ENCODE measurements around the gene ADARB1.

ADARB1 gene

DNA sequence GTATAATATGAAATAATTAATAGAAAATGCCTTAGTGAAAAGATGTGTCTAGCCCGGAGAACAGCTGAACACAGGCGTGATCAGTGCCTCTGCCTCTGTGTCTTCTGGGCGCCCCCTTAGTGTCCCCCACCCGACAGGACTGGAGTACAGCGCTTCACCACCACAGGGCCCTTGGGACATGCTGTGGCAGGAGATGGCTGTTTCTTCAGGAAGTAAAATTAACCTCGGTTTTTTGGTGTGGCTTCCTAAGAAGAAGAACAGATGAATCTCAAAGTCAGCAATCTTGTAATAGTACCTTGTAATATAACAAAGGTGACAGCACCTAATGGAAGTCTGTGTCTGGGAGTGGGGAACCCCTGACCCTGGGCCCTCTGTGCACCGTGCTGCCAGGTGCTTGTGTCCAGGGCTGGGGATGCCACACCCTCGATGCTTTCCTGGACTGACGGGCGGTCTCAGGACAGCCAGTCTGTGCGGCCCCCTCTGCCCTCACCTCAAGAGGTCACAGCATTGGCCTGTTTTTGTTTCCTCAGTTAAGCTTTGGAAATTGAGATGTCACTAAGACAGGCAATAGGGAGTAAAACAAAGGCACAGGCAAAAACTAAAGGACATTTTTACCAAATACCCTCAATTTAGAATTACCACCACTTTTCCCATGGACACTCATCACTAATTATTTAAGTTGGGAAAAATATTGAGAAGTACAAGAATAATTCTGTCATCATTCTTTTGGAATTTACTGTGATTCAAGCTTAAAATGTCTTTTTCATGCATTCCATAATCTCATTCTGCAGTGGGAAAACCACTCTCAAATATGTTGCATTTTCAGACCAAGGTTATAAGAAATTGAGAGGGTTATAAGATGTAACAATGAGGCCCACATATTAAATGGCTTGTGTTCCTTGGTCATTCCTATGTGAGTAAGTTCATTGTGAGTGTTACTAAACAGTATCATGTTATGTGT is 79.3 kb downstream of the ADARB1 start:
- 93 to 97% methylated on average over 10 to 11 of the region's 11 CpGs for WGBS, 2 experiments (ENCODE audit: insufficient coverage in 2 of 2)
- Histone ChIP-seq H3K27ac (ENCODE audit: low read depth, low read length, severe bottlenecking) (no peak overlapping the region), H3K9me3 (ENCODE audit: control insufficient read depth, low read length) (no peaks in the 10 kb centered on the region), H3K4me3 (ENCODE audit: extremely low read depth, insufficient read depth, low read length, poor library complexity, severe bottlenecking) (no peak overlapping the region), H3K36me3 (ENCODE audit: control insufficient read depth, insufficient read depth, low read length) (peaks cover 8% of the 10 kb centered on the region), H3K4me1 (ENCODE audit: control insufficient read depth, insufficient read depth, low read length, poor library complexity, severe bottlenecking) (peaks cover 9% of the 10 kb centered on the region)

DNA sequence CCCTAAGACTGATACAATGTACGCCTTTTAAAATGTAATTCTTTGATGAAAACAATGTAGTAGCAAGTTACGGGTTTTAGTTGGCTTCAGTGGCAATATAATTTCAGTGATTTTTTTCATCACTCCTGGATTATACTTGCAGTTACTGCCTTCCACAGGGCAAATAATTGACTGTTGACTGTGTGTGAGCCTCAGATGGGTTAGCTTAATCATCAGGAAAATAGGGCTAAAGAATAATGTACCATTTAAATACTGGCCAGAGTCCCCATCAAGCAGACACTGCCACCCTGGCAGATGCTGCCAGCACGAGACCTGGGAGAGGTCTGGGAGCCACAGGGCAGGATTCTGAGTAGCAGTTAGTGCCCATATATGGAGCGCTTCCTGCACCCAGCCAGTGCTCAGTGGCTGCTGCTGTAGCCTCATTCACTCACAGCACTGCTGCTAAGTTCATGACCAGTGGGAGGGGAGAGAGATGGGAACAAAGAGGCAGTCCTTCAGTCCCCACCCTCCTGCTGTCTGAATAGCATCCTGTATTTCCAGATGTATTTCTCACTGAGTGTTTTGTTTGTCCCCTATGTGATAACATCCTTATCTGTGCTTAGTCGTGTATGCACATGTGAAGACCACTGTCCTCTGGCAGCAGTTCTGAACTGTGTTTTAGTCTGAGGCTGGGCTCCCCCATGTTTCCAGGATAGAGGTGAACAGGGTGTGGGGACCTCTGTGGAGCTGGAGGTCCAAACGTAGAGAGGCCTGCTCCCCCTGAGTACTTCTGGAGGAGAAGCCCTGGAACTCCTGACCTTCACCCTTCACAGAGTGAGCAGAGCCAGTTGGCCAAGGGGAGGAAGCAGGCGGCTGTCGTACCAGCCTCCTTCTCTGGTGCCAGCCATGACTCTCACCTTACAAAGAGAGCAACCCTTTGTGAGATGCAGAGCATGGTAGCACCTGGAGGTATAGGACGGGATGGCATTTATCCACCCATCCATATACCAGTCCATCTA is 80.4 kb downstream of the ADARB1 start:
- WGBS, 2 experiments (ENCODE audit: insufficient coverage in 2 of 2) = 78 to 84% methylated on average over 4 to 5 of the region's 9 CpGs
- no peak overlapping the region for H3K27ac ChIP-seq (ENCODE audit: low read depth, low read length, severe bottlenecking)
- H3K36me3 ChIP-seq (ENCODE audit: control insufficient read depth, insufficient read depth, low read length) = peaks cover 2% of the 10 kb centered on the region
- no peaks in the 10 kb centered on the region for H3K9me3 ChIP-seq (ENCODE audit: control insufficient read depth, low read length)
- peaks cover 9% of the 10 kb centered on the region for H3K4me1 ChIP-seq (ENCODE audit: control insufficient read depth, insufficient read depth, low read length, poor library complexity, severe bottlenecking)
- H3K4me3 ChIP-seq (ENCODE audit: extremely low read depth, insufficient read depth, low read length, poor library complexity, severe bottlenecking) = no peak overlapping the region

DNA sequence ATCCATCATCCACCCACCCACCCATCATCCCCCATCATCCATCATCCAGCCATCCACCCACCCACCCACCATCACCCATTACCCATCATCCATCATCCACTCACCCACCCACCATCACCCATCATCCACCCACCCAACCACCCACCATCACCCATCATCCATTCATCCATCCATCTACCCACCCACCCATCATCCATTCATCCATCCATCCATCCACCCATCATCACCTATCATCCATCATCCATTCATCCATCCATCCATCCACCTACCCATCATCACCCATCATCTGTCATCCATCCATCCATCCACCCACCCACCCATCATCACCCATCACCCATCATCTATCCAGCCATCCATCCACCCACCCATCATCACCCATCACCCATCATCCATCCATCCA is 81.5 kb downstream of the ADARB1 start:
- H3K4me1 ChIP-seq (ENCODE audit: control insufficient read depth, insufficient read depth, low read length, poor library complexity, severe bottlenecking) = peaks cover 9% of the 10 kb centered on the region
- H3K36me3 ChIP-seq (ENCODE audit: control insufficient read depth, insufficient read depth, low read length) = peaks cover 2% of the 10 kb centered on the region
- H3K9me3 ChIP-seq (ENCODE audit: control insufficient read depth, low read length) = no peaks in the 10 kb centered on the region
- H3K4me3 ChIP-seq (ENCODE audit: extremely low read depth, insufficient read depth, low read length, poor library complexity, severe bottlenecking) = no peak overlapping the region
- no peak overlapping the region for H3K27ac ChIP-seq (ENCODE audit: low read depth, low read length, severe bottlenecking)

- no peaks in the 10 kb centered on the region for H3K9me3 ChIP-seq (ENCODE audit: control insufficient read depth, low read length)
- WGBS, 2 experiments (ENCODE audit: insufficient coverage in 2 of 2) = no CpG with 5 or more reads among the region's 3 CpGs
- H3K27ac ChIP-seq (ENCODE audit: low read depth, low read length, severe bottlenecking) = no peak overlapping the region
- H3K4me1 ChIP-seq (ENCODE audit: control insufficient read depth, insufficient read depth, low read length, poor library complexity, severe bottlenecking) = peaks cover 9% of the 10 kb centered on the region
- H3K4me3 ChIP-seq (ENCODE audit: extremely low read depth, insufficient read depth, low read length, poor library complexity, severe bottlenecking) = no peak overlapping the region
- H3K36me3 ChIP-seq (ENCODE audit: control insufficient read depth, insufficient read depth, low read length) = peaks cover 2% of the 10 kb centered on the region
Observed at GRCh38 chr21:45156459-45156858, 82.1 kb downstream of the ADARB1 start.

- peaks cover 8% of the 10 kb centered on the region for H3K36me3 ChIP-seq (ENCODE audit: control insufficient read depth, insufficient read depth, low read length)
Observed at GRCh38 chr21:45157932-45158331, 83.6 kb downstream of the ADARB1 start.

DNA sequence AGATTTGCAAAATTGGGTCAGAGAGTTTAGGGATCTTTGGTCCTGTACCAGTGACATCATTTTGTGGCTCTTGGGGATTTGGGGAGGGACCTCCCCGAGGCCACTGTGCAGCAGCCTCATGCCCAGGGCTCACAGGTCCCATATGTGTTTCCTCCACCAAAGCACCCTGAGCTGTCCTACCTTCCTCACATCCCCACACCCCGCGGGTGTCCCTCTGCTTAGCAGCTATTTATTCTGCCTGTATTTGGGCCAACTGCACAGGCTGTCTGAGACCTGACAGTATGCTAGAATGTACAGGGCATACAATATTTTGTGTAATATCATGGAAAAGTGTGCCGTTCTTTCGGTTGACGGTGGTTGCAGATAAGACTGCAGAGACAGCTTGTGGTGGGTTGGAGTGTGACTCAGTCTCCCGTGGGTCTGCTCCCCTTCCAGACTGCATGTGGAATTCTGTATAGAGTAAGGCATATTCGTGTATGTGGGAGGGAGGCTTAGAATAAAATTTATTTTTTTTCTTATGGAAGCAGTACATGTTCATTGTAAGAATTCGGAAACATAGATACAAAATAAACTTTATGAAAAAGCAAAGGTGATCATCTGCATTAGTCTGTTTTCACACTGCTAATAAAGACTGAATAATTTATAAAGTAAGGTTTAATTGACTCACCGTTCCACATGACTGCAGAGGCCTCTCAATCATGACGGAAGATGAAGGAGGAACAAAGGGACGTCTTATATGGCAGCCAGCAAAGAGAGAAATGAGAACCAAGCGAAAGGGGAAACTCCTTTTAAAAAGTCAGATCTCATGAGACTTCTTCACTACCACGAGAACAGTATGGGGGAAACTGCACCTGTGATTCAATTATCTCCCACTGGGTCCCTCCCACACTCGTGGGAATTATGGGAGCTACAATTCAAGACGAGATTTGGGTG is 84.4 kb downstream of the ADARB1 start:
- Histone ChIP-seq H3K4me3 (ENCODE audit: extremely low read depth, insufficient read depth, low read length, poor library complexity, severe bottlenecking) (no peak overlapping the region), H3K36me3 (ENCODE audit: control insufficient read depth, insufficient read depth, low read length) (peaks cover 8% of the 10 kb centered on the region), H3K9me3 (ENCODE audit: control insufficient read depth, low read length) (no peaks in the 10 kb centered on the region), H3K27ac (ENCODE audit: low read depth, low read length, severe bottlenecking) (no peak overlapping the region), H3K4me1 (ENCODE audit: control insufficient read depth, insufficient read depth, low read length, poor library complexity, severe bottlenecking) (no peaks in the 10 kb centered on the region)
- WGBS, 2 experiments (ENCODE audit: insufficient coverage in 2 of 2) = 86 to 92% methylated on average over 8 to 11 of the region's 16 CpGs

More at GRCh38 chr21:45157932-45158331, 83.6 kb downstream of the ADARB1 start:
- 87 to 100% methylated on average over 2 to 7 of the region's 8 CpGs for WGBS, 2 experiments (ENCODE audit: insufficient coverage in 2 of 2)
- Histone ChIP-seq H3K4me1 (ENCODE audit: control insufficient read depth, insufficient read depth, low read length, poor library complexity, severe bottlenecking) (no peaks in the 10 kb centered on the region), H3K4me3 (ENCODE audit: extremely low read depth, insufficient read depth, low read length, poor library complexity, severe bottlenecking) (no peak overlapping the region), H3K27ac (ENCODE audit: low read depth, low read length, severe bottlenecking) (no peak overlapping the region), H3K9me3 (ENCODE audit: control insufficient read depth, low read length) (no peaks in the 10 kb centered on the region)

DNA sequence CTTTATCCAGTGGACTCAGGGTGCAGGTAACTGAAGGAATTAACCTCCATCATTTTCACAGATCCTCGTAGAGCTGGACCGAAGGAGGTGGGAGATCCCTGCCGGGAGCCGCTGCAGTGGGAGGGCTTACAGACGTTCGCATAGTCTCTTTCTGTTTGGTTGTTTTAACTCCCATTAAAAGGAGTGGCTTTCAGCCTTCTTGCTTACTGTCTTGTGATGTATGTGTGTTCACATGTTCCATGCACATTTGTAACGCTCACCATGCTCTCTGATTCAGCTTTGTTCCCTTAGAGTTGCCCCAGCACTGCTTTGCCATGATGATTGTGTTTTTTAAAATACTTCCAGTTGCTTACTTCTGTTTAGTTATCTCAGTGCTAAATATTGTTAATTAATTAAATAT is 85.8 kb downstream of the ADARB1 start:
- Histone ChIP-seq H3K4me1 (ENCODE audit: control insufficient read depth, insufficient read depth, low read length, poor library complexity, severe bottlenecking) (no peaks in the 10 kb centered on the region), H3K36me3 (ENCODE audit: control insufficient read depth, insufficient read depth, low read length) (peaks cover 8% of the 10 kb centered on the region), H3K4me3 (ENCODE audit: extremely low read depth, insufficient read depth, low read length, poor library complexity, severe bottlenecking) (no peak overlapping the region), H3K27ac (ENCODE audit: low read depth, low read length, severe bottlenecking) (no peak overlapping the region), H3K9me3 (ENCODE audit: control insufficient read depth, low read length) (no peaks in the 10 kb centered on the region)
- WGBS, 2 experiments (ENCODE audit: insufficient coverage in 2 of 2) = 70 to 71% methylated on average over 4 to 6 of the region's 7 CpGs

DNA sequence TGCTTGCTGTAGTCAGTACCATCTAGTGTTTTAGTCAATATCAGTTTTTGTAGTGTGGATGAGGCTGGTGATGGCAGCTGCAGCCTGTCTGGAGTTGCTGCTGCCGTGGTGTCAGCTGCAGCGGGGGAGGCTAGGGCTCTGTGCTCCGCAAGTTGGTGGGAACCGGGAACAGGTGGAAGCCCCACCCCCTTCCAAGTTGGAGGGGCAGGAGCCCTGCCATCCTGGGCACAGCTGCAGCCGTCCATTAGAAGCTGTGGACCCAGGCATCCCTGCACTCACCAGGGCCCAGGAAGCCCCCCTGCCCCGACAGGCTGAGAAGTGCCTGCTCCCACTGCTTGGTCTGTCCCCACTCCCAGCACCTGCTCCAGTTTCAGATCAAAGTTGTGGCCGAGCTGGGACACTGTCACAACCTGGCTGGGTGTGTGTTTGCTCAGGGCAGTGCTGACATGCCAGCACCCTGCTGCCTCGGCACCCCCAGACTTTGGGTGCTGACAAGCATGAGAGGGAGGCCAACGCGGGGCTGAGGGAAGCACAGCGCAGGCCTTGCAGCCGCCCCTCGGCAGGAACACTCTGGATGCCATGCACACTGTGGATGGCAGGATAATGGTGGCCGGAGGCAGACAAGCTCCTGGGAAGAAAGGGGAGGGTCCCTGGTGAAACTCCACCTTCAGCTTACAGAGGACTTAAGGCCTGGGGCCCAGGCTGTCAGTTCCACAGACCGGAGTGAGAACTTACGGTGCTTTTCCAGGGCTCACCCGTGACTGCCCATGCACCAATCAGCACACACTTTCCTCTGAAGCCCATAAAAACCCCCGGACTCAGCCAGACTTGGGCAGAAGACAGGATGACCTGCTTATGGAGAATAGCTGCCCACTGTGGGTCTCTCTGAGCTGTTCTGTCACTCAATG is 86.9 kb downstream of the ADARB1 start:
- Histone ChIP-seq H3K27ac (ENCODE audit: low read depth, low read length, severe bottlenecking) (no peak overlapping the region), H3K4me1 (ENCODE audit: control insufficient read depth, insufficient read depth, low read length, poor library complexity, severe bottlenecking) (no peaks in the 10 kb centered on the region), H3K4me3 (ENCODE audit: extremely low read depth, insufficient read depth, low read length, poor library complexity, severe bottlenecking) (no peak overlapping the region), H3K36me3 (ENCODE audit: control insufficient read depth, insufficient read depth, low read length) (peaks cover 8% of the 10 kb centered on the region), H3K9me3 (ENCODE audit: control insufficient read depth, low read length) (no peaks in the 10 kb centered on the region)
- WGBS, 2 experiments (ENCODE audit: insufficient coverage in 2 of 2) = 88 to 91% methylated on average over 18 of the region's 18 CpGs

- Histone ChIP-seq H3K36me3 (ENCODE audit: control insufficient read depth, insufficient read depth, low read length) (peaks cover 8% of the 10 kb centered on the region), H3K4me3 (ENCODE audit: extremely low read depth, insufficient read depth, low read length, poor library complexity, severe bottlenecking) (no peak overlapping the region), H3K9me3 (ENCODE audit: control insufficient read depth, low read length) (no peaks in the 10 kb centered on the region), H3K27ac (ENCODE audit: low read depth, low read length, severe bottlenecking) (no peak overlapping the region), H3K4me1 (ENCODE audit: control insufficient read depth, insufficient read depth, low read length, poor library complexity, severe bottlenecking) (no peaks in the 10 kb centered on the region)
- 73 to 81% methylated on average over 7 of the region's 8 CpGs for WGBS, 2 experiments (ENCODE audit: insufficient coverage in 2 of 2)
Observed at GRCh38 chr21:45162115-45162514, 87.7 kb downstream of the ADARB1 start.

Data from mesodermal cell (in vitro differentiated cells).